GM20000 (cell line): ENCODE data around the gene NAA16.

ENCODE experiments used
- DNase-seq: peaks from one replicate; pipeline ENCODE4 v3.0.0; 2012; ENCODE audit warnings: low spot score
- TF ChIP-seq, protein P1 (sequence below): IDR thresholded peaks from 2 replicates; pipeline ENCODE4 v1.5.1; 2012; ENCODE audit warnings: mild to moderate bottlenecking, control low read depth; ENCODE audit errors: extremely low read depth, missing control alignments

Gene NAA16

DNA sequence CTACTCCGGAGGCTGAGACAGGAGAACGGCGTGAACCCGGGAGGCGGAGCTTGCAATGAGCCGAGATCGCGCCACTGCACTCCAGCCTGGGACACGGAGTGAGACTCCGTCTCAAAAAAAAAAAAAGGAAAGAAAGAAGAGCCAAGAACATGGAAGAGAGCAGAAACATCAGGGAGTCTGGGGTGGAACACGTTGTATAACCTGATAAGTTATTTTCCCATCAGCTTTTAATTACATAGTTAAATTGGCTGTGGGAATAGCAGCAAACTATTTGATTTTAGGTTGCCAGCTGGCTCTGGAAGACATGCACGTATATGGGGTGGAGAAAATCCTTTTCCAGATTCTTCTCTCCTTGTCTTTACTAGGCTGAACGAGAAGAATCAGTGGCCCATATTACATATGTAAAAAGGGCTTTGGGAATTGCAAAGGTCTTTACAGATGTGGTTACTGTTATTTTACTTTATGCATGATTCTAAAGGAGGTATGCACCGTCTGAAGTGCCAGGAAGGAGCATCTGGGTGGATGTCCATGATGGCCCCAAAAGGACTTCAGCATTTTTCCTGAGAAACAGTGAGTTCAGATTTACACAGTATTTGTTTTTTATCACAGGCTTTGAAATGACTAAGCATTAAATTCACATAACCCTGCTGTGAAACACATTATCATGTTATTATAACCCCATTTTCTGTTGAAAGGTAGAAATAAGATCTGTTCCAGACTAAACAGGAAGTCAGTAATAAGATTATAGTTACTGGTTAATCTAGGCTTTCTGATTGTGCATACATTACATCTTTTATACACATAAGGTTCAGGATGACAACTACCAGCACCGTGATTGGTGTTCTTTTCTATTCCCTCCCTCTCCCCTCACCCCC, 4.6 kb upstream of the NAA16 start:
- TF ChIP-seq, protein P1, sequence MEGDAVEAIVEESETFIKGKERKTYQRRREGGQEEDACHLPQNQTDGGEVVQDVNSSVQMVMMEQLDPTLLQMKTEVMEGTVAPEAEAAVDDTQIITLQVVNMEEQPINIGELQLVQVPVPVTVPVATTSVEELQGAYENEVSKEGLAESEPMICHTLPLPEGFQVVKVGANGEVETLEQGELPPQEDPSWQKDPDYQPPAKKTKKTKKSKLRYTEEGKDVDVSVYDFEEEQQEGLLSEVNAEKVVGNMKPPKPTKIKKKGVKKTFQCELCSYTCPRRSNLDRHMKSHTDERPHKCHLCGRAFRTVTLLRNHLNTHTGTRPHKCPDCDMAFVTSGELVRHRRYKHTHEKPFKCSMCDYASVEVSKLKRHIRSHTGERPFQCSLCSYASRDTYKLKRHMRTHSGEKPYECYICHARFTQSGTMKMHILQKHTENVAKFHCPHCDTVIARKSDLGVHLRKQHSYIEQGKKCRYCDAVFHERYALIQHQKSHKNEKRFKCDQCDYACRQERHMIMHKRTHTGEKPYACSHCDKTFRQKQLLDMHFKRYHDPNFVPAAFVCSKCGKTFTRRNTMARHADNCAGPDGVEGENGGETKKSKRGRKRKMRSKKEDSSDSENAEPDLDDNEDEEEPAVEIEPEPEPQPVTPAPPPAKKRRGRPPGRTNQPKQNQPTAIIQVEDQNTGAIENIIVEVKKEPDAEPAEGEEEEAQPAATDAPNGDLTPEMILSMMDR, result no peak
- no peak for DNase-seq

- TF ChIP-seq, protein P1, result no peak
- no peak for DNase-seq
Measured at GRCh38 chr13:41307884-41308640, 3.0 kb upstream of the NAA16 start.

DNA sequence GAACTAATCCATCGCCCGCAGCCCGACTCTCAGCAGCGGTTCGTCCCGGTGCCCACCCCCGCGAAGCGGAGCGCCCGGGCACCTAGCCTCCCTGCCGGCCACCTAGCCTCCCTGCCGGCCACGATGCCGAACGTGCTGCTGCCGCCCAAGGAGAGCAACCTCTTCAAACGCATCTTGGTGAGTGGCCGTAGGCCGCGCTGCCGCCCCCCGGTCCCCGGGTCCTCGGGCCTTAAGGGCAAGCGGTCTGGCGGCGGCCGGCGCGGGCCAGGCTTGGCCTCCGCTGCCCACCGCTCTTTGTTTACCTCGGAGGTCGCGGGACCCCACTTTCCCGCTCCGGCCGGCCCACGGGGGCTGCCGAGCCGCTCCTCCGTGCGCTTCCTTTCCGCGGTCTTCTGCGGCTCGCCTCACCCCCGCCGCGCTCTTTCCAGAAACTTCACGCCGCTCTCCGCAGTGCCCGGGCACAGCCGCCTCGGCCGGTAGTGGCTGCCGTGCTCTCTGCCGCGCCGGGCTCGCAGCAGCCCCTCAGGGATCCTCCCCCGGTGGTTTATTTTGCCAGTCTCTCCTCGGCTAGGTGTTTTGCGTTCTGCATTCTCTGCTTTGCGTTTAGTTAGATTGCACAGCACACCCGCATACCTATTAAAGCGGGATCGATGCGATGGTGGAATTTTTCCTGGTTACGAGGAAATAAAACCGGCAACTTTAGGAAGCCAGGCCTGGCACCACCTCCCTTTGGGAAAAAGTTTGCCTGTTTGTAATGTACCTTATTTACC, 524 bp downstream of the NAA16 start:
- DNase-seq, result peak; percentile 53
- TF ChIP-seq, protein P1, result no peak

DNA sequence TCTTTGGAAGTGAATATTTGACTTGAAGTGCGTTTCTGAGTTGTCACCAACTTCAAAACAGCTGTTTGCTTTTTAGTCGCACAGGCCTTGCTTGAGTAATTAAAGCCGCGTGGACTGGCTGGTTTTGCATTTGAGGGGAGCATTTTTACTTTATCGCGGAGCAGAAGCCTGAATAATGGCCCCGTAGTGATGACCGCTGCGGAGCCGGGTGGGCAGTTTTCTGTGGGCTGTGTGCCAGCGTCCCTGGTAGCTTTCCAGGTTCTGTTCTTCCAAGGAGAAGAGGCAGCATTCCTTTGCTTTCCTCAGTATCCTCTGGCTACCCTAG, 1.1 kb downstream of the NAA16 start:
- TF ChIP-seq, protein P1, result no peak
- peak; percentile 45 for DNase-seq

GRCh38 chr13:41313117-41313516, 2.0 kb downstream of the NAA16 start:
- no peak for DNase-seq
- TF ChIP-seq, protein P1, result no peak

- DNase-seq, result no peak
- TF ChIP-seq, protein P1, result no peak
Measured at GRCh38 chr13:41313659-41314197, 2.7 kb downstream of the NAA16 start.
